Right lung (tissue), 5 donors: ENCODE data around the gene SFMBT2. TPM values are rescaled to one million over a fixed set of nuclear protein-coding genes. Genes with fewer than 3 reads are reported as not detected.
"Not testable (repeated sequence)": the region's sequence is repeated elsewhere in the genome, so short reads cannot be mapped to it uniquely, and the experiment has no call there.

Source experiments
- DNase-seq, 2 donors: peaks; one replicate each; pipeline ENCODE4 v3.0.0-alpha.2; 2013
- polyA plus RNA-seq, 5 donors: library from polyadenylated mRNA; unstranded; fragments of 120-200 nt; gene quantifications; one replicate each; pipeline versions ENCODE4 v1.2.1 to v1.2.3, GENCODE V29; 2013; ENCODE audit warnings: inconsistent platforms in 1 of 5, low replicate concordance in 1 of 5; ENCODE audit not compliant: insufficient read length in 5 of 5, insufficient read depth in 1 of 5

Gene SFMBT2
- polyA plus RNA-seq, 5 donors, result 3.8 to 5.4 (median 4.4) TPM

GRCh38 chr10:7401782-7402181 is 9.1 kb downstream of the SFMBT2 start:
- DNase-seq, result no peak

GRCh38 chr10:7401156-7401555 is 9.7 kb downstream of the SFMBT2 start:
- no peak for DNase-seq

- DNase-seq, result no peak
These were observed 10.6 kb downstream of the SFMBT2 start for GRCh38 chr10:7400068-7400715.

- DNase-seq, result no peak
These were observed 11.3 kb downstream of the SFMBT2 start for GRCh38 chr10:7399533-7399932.

- no peak for DNase-seq
These were observed 13.5 kb downstream of the SFMBT2 start for GRCh38 chr10:7397049-7398035.

- DNase-seq, result not testable (repeated sequence)
These were observed 18.5 kb downstream of the SFMBT2 start for GRCh38 chr10:7392301-7392700.

- DNase-seq, result no peak
These were observed 19.1 kb downstream of the SFMBT2 start for GRCh38 chr10:7391748-7392147.

GRCh38 chr10:7390689-7391110 is 20.1 kb downstream of the SFMBT2 start:
- not testable (repeated sequence) for DNase-seq

GRCh38 chr10:7389844-7390243 is 21.0 kb downstream of the SFMBT2 start:
- no peak for DNase-seq

- no peak for DNase-seq
These were observed 21.5 kb downstream of the SFMBT2 start for GRCh38 chr10:7389346-7389745.

GRCh38 chr10:7388602-7389001 is 22.2 kb downstream of the SFMBT2 start:
- no peak for DNase-seq

- not testable (repeated sequence) for DNase-seq
These were observed 22.7 kb downstream of the SFMBT2 start for GRCh38 chr10:7388149-7388548.

GRCh38 chr10:7385114-7385513 is 25.7 kb downstream of the SFMBT2 start:
- no peak for DNase-seq

- DNase-seq, result no peak
These were observed 27.4 kb downstream of the SFMBT2 start for GRCh38 chr10:7383442-7383841.

GRCh38 chr10:7380704-7381241 is 30.1 kb downstream of the SFMBT2 start:
- no peak for DNase-seq

GRCh38 chr10:7378602-7379403 is 32.0 kb downstream of the SFMBT2 start:
- DNase-seq, result no peak

- DNase-seq, result no peak
These were observed 33.1 kb downstream of the SFMBT2 start for GRCh38 chr10:7377614-7378248.

GRCh38 chr10:7374795-7375194 is 36.0 kb downstream of the SFMBT2 start:
- DNase-seq, result no peak

GRCh38 chr10:7373039-7373438 is 37.8 kb downstream of the SFMBT2 start:
- no peak for DNase-seq

- no peak for DNase-seq
These were observed 38.3 kb downstream of the SFMBT2 start for GRCh38 chr10:7372504-7372903.

- DNase-seq, result no peak
These were observed 40.3 kb downstream of the SFMBT2 start for GRCh38 chr10:7370511-7370910.
